MCF 10A (cell line): ENCODE measurements around the gene PARD3. TPM values are rescaled to one million over a fixed set of nuclear protein-coding genes. Genes with fewer than 3 reads are reported as not detected.

ENCODE experiments used
- BruUV-seq: library from RNA; stranded (reverse); fragments of 400-500 nt; replicated peaks from 2 replicates; lab custom pipeline; 2021; lab: Mats Ljungman, UMichigan
- CTCF ChIA-PET: fragments of 300-600 bp; sonication (Branson Sonifier 250); formaldehyde crosslinking; extraction: SDS; loops from one replicate; lab custom pipeline; 2021; ENCODE audit warnings: antibody characterized with exemption, inconsistent platforms; lab: Yijun Ruan, JAX
- POLR2A ChIA-PET: fragments of 300-600, 350-650 bp; sonication (Branson Sonifier 250); formaldehyde crosslinking; extraction: SDS; loops from one replicate; lab custom pipeline; 2020; ENCODE audit warnings: antibody characterized with exemption, inconsistent platforms; lab: Yijun Ruan, JAX
- DNase-seq: peaks from one replicate; pipeline ENCODE4 v3.0.0-alpha.2; 2018; ENCODE audit not compliant: unreplicated experiment
- H3K27ac Mint-ChIP-seq: one replicate; pipeline ENCODE4 v1.8.0; 2022; ENCODE audit warnings: mild to moderate bottlenecking, low read depth, mixed read lengths; ENCODE audit not compliant: unreplicated experiment
- H3K27me3 Mint-ChIP-seq: one replicate; pipeline ENCODE4 v1.8.0; 2022; ENCODE audit warnings: mixed read lengths; ENCODE audit not compliant: insufficient read depth, unreplicated experiment
- H3K36me3 Mint-ChIP-seq: one replicate; pipeline ENCODE4 v1.8.0; 2022; ENCODE audit warnings: mild to moderate bottlenecking, moderate library complexity, mixed read lengths; ENCODE audit not compliant: insufficient read depth, unreplicated experiment
- H3K4me1 Mint-ChIP-seq: one replicate; pipeline ENCODE4 v1.8.0; 2022; ENCODE audit warnings: mixed read lengths; ENCODE audit not compliant: insufficient read depth, unreplicated experiment
- H3K4me3 Mint-ChIP-seq: one replicate; pipeline ENCODE4 v1.8.0; 2022; ENCODE audit warnings: mild to moderate bottlenecking, moderate library complexity, mixed read lengths; ENCODE audit not compliant: unreplicated experiment
- H3K9me3 Mint-ChIP-seq: one replicate; pipeline ENCODE4 v1.8.0; 2022; ENCODE audit warnings: mixed read lengths; ENCODE audit not compliant: unreplicated experiment
- intact Hi-C: fragments of 100-400 bp; cut with micrococcal nuclease; formaldehyde crosslinking; loops from 2 replicates; pipeline ENCODE4 v1.14.1; 2022
- total RNA-seq: library from RNA; stranded (reverse); gene quantifications from 2 replicates; pipeline ENCODE4 v1.2.3, GENCODE V29; 2022
- TF ChIP-seq, protein P1 (sequence below): fragments of 200-600 bp; IDR thresholded peaks from one replicate; pipeline ENCODE4 v1.8.0; 2022; ENCODE audit warnings: antibody characterized with exemption, mild to moderate bottlenecking; ENCODE audit not compliant: unreplicated experiment

The PARD3 gene
- total RNA-seq, 1 experiment from 2014 or later, result 70.0 TPM

DNA sequence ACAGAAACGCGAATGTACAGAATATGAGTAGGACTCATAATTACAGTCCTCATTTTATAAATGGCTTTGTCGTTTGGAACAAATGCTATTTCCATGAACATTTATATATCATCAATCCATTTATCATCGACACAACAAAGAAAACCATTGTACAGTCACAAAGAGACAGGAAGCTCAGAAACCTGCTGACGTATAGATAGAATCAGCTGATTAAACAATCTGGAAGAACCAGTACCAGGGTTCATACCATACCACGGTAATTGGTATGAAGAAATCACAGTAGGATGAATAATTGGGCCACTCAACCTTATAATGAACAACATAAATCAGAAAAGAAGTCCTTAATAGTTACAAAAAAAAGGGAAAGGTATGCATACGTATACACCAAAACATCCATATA lies 295.0 kb downstream of the PARD3 start:
- BruUV-seq, result no TSS peak
- H3K4me1 Mint-ChIP-seq, result peaks cover 47% of the 10 kb centered on the region
- no peak for DNase-seq
- TF ChIP-seq, protein P1, sequence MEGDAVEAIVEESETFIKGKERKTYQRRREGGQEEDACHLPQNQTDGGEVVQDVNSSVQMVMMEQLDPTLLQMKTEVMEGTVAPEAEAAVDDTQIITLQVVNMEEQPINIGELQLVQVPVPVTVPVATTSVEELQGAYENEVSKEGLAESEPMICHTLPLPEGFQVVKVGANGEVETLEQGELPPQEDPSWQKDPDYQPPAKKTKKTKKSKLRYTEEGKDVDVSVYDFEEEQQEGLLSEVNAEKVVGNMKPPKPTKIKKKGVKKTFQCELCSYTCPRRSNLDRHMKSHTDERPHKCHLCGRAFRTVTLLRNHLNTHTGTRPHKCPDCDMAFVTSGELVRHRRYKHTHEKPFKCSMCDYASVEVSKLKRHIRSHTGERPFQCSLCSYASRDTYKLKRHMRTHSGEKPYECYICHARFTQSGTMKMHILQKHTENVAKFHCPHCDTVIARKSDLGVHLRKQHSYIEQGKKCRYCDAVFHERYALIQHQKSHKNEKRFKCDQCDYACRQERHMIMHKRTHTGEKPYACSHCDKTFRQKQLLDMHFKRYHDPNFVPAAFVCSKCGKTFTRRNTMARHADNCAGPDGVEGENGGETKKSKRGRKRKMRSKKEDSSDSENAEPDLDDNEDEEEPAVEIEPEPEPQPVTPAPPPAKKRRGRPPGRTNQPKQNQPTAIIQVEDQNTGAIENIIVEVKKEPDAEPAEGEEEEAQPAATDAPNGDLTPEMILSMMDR, result no peak
- POLR2A ChIA-PET, result interaction anchor here (0.5 to 0.6 kb wide), 2 partner anchors 30 to 138 kb away, joined by 3 read pairs; no protein-coding TSS in a partner anchor
- no peaks in the 10 kb centered on the region for H3K27me3 Mint-ChIP-seq
- H3K36me3 Mint-ChIP-seq, result peaks cover 11% of the 10 kb centered on the region
- H3K27ac Mint-ChIP-seq, result peak overlapping the region; percentile 71
- CTCF ChIA-PET, result no interaction called here
- no peak overlapping the region for H3K4me3 Mint-ChIP-seq
- intact Hi-C loops, result no loop called here
- H3K9me3 Mint-ChIP-seq, result no peaks in the 10 kb centered on the region

DNA sequence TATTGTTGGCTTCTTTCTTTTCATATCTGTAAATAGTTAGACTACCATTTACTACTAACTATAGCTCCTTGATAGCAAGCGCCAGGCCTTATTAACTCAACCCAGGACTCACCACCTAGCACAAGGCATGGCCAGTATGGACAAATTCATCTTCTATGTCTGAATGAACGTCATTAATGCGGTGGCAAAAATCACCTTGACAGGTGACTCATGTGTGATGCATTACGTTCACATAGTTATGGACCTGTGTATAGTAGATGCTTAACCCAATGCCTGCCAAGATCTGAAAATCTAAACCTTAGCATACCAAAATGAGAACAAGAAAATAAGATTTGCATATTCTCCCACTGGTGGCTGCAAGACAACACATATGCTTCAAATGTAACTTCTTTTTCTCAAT lies 300.8 kb downstream of the PARD3 start:
- Mint-ChIP-seq H3K36me3 (peaks cover 39% of the 10 kb centered on the region), H3K4me1 (peaks cover 6% of the 10 kb centered on the region), H3K4me3 (no peak overlapping the region), H3K27ac (no peak overlapping the region), H3K27me3 (no peaks in the 10 kb centered on the region), H3K9me3 (no peaks in the 10 kb centered on the region)
- TF ChIP-seq, protein P1, result no peak
- no peak for DNase-seq
- POLR2A ChIA-PET, result no interaction called here
- CTCF ChIA-PET, result interaction anchor here (0.7 to 0.9 kb wide), 2 partner anchors 12 to 250 kb away, joined by 3 read pairs; no protein-coding TSS in a partner anchor
- intact Hi-C loops, result no loop called here
- no TSS peak for BruUV-seq

DNA sequence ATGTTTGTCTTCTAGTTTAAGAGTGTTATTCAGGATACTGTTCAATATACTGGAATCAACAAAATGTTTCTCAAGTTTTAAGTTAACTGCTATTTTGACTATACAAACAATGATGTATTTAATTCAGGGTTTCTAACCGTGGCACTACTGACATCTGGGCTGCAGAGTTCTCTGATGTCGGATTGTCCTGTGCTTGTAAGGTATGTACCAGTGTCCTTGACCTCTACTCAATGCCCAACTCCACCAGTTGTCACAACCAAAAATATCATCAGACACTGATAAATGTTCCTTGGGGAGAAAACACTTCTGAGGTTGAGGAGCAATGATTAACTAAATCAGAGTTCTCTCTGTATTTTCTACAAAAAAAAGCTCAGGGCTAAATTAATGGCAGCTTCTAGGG lies 301.5 kb downstream of the PARD3 start:
- TF ChIP-seq, protein P1, result no peak
- no peaks in the 10 kb centered on the region for H3K9me3 Mint-ChIP-seq
- no peak overlapping the region for H3K27ac Mint-ChIP-seq
- H3K4me1 Mint-ChIP-seq, result peaks cover under 1% of the 10 kb centered on the region
- intact Hi-C loops, result no loop called here
- H3K27me3 Mint-ChIP-seq, result no peaks in the 10 kb centered on the region
- ChIA-PET POLR2A (no interaction called here), CTCF (interaction anchor here (0.7 to 0.9 kb wide), 2 partner anchors 13 to 249 kb away, joined by 3 read pairs; no protein-coding TSS in a partner anchor)
- DNase-seq, result no peak
- peaks cover 39% of the 10 kb centered on the region for H3K36me3 Mint-ChIP-seq
- no peak overlapping the region for H3K4me3 Mint-ChIP-seq
- no TSS peak for BruUV-seq

DNA sequence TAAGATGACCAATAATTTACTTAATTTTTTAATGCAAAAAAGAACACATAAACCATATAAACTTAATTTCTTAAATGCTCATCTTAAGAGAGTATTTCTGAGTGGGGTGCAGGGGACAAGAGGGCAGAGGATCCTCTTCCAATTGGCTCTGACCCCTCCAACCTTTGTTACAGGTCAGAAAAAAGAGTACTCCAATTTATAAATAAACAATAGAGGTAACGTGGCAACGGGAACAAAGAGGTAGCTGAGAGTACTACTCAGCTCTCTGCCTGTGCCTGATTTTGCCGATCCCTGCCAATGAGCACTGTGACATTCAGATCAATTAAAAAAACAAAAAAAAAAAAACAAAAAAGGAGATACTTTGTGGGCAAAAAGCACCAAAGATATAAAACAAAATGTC lies 307.9 kb downstream of the PARD3 start:
- no peak overlapping the region for H3K4me3 Mint-ChIP-seq
- H3K9me3 Mint-ChIP-seq, result no peaks in the 10 kb centered on the region
- H3K27me3 Mint-ChIP-seq, result no peaks in the 10 kb centered on the region
- TF ChIP-seq, protein P1, result no peak
- intact Hi-C loops, result no loop called here
- no peak overlapping the region for H3K27ac Mint-ChIP-seq
- BruUV-seq, result no TSS peak
- ChIA-PET POLR2A (no interaction called here), CTCF (interaction anchor here (0.6 to 0.7 kb wide), 2 partner anchors 1007 to 1800 kb away, joined by 3 to 4 read pairs; no protein-coding TSS in a partner anchor)
- peaks cover 3% of the 10 kb centered on the region for H3K36me3 Mint-ChIP-seq
- peaks cover 18% of the 10 kb centered on the region for H3K4me1 Mint-ChIP-seq
- DNase-seq, result no peak
